HG03064 (cell line): ENCODE data around the gene MTM1.

Experiments used
- ATAC-seq: cut with Tn5 transposase; IDR thresholded peaks from one replicate; pipeline ENCODE4 v1.9.1; 2021; ENCODE audit warnings: low read depth; ENCODE audit not compliant: unreplicated experiment

MTM1 gene

GRCh38 chrX:150649096-150649870 lies 80.9 kb downstream of the MTM1 start:
- ATAC-seq: no peak

GRCh38 chrX:150651906-150652305 lies 83.5 kb downstream of the MTM1 start:
- no peak for ATAC-seq

- no peak for ATAC-seq
These were observed 87.4 kb downstream of the MTM1 start for GRCh38 chrX:150655788-150656187.

DNA sequence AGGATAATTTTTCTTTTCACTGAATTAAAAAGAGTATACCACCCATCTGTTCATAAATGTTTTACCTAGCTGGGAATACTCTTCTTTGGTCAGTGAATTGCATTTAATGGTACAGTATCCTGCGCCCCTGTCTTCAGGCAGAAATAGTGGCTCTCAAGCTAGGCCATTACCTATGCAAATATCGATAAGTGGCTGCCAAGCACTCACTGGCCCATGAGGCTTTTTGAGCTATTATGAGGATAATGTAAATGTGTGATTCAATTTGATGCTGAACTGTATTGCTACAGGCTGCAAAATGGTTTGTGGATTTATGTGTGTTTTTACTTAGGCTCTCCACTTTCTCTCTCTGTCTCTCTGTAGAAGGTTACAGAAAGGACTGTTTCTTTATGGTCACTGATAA lies 94.7 kb downstream of the MTM1 start:
- no peak for ATAC-seq

DNA sequence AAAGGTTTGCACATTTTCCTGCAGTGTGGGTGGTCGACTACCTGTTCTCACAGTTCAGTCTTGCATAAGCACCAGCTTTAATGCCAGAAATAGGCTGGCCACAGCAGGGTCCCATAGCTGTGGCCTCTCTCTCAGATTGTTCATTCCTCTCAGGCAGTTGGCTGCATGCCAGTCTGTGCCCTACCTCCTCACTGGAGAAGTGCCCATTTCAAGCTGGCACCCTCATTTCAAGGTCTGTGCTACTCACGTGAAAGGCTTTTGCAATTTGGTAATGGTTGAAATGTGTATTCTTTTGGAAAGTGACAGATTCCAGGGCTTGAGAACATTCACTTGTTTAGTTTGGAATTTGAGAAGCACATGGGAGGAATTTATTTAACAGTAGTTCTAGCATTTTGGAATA lies 95.9 kb downstream of the MTM1 start:
- no peak for ATAC-seq

GRCh38 chrX:150676221-150676620 lies 107.8 kb downstream of the MTM1 start:
- no peak for ATAC-seq

DNA sequence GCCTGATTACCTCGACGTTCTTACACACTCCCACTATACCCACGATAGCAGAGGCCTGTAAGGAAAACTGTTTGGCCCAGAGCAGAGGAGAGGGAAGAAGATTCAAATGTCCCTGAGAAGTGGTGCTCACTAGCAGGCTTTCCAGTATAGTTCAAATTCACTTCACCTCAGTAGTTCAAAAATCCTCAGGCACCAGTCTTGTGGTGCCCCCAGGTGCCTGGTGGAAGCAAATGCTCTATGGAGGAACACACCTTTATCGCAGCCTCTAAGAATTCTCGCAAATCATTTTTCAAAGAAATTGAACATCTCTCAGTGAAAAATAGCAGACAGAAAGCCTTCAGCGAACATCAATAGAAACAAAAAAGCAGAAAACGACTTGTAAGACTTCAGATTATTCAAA lies 112.6 kb downstream of the MTM1 start:
- no peak for ATAC-seq

GRCh38 chrX:150683112-150683511 lies 114.7 kb downstream of the MTM1 start:
- no peak for ATAC-seq

- ATAC-seq: no peak
These were observed 115.2 kb downstream of the MTM1 start for GRCh38 chrX:150683536-150684146.

GRCh38 chrX:150688911-150689451 lies 120.6 kb downstream of the MTM1 start:
- no peak for ATAC-seq

DNA sequence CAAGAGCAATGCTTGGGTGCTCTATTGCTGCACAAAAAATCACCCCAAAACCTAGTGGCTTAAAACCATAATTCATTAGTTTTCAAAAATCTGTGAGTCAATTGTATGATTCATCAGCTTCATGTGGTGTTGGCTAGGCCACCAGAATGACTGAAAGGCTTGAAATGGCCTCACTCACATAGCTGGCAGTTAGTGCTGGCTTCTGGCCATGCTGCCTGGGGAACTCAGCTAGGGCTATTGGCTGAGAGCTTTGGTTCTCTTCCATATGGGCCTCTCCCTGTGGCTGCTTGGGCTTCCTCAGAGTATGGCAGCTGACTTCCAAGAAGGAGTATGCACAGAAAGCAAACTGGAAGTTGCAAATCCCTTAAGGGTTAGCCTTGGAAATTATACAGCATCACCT lies 121.7 kb downstream of the MTM1 start:
- no peak for ATAC-seq

DNA sequence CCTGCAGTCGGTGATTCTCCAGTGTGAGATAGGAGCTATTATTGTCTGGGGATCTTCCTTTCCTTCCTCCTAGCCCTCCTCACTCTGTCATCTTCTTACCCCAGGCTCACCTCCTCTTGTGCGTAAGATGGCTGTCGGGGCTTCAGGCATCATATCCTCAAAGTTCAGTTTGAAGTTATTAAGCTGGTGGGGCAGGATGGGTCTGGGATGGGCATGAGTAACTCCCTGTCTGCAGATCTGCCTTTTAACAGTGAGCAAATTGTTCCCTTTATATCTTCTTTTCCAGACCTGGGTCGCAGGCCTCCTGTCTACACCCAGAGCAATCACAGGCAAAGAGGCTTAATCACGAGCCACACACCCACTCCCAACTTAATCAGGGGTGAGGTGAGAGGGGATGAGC lies 123.9 kb downstream of the MTM1 start:
- ATAC-seq: no peak

DNA sequence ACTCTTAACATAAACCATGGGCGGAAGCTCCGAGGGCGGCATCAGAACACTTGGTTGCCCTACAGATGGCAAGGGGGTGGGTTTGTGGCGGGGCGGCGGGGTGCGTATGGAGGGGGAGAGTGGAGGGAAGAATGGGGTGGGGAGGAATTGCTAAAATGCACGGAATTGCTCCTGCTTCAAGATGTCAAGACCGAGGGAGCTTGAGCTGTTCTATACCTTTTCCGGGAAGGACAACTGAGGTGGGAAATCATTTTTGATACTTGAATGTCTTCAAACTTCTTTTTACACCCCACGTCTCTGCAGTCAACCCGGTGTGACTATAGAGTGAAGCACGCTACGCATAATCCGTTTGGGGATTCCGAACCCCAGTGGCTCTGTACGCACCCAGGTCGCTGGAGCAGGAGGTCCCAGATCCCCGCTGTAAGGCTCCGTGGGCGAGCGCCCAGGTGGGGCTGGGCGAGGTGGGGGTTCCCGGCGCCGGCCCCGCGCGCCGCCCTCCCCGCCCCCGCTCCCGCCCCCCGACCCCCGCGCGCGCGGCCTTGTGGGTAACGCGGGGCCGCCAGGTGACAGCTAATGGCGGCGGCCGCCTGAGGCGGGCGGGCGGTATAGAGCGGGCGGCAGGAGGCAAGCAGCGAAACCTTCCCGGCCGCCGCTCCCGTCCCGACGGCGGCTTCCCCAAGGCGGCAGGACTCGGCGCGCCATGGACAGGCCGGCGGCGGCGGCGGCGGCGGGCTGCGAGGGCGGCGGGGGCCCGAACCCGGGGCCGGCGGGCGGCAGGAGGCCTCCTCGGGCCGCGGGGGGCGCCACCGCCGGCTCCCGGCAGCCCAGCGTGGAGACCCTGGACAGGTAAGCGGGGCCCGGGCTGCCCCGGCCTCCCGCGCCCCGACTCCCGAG lies 124.7 kb downstream of the MTM1 start, which contains the start of gene MTMR1:
TSS of gene MTMR1 (plus strand) at position 566 of the 894 bp plus-strand sequence. CDS start at position 701, 135 bp downstream.
- ATAC-seq: peak; percentile 54

GRCh38 chrX:150693725-150694574 lies 125.5 kb downstream of the MTM1 start:
- peak; percentile 76 for ATAC-seq

- ATAC-seq: no peak
These were observed 126.5 kb downstream of the MTM1 start for GRCh38 chrX:150694738-150695410.

- no peak for ATAC-seq
These were observed 127.9 kb downstream of the MTM1 start for GRCh38 chrX:150696331-150696730.

GRCh38 chrX:150696866-150697265 lies 128.4 kb downstream of the MTM1 start:
- no peak for ATAC-seq

DNA sequence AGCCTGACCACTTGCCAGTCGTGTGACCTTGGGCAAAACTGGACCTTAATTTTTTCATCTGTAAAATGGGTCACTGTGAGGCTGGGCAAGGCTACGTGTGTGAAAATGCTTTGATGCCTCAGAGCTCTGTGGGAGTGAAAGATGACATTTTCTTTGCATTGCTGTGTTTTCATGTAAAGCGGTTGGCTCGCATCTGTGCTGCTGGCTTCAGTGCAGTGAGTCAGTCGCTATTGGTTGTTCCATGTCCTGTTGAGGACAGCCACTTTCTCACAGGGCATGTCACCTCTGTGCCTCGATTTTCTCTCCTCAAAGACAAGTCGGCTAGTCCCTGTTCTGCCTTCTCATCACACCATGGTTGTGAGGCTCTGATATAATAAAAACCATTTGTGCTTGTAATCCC lies 129.2 kb downstream of the MTM1 start:
- no peak for ATAC-seq

- ATAC-seq: no peak
These were observed 130.6 kb downstream of the MTM1 start for GRCh38 chrX:150698981-150699380.
